Activated T-helper 1 cell treated with anti-CD3 and anti-CD28 coated beads, Interleukin-2, amount 50 U/mL, for 16 hours (primary cell): Measurements from ENCODE around the gene KIF26B.

Source experiments
- DNase-seq, 2 donors: peaks; one replicate each; pipeline ENCODE4 v3.0.0-alpha.2; 2020; ENCODE audit warnings: low read depth in 1 of 2, low spot score in 1 of 2

KIF26B gene

DNA sequence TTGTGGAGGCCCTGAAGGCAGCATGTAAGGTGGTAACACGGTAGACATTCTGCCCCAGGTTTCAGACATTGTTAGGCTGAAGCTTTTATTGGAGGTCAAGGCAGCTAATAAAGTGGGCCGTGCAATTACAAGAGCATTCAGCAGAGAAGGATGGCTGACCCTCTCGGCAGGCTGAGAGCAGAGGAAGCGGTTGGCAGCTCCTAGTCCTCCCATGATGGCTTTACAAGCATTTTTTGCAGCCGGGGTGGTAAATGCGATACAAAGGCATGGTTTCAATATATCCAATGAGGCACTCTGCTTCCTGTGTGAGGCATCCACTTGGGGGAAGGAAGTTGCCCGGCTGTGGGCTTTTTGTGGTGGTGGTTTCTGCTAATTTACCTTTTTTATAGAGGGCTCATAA lies 14.6 kb downstream of the KIF26B start:
- DNase-seq, result no peak

DNA sequence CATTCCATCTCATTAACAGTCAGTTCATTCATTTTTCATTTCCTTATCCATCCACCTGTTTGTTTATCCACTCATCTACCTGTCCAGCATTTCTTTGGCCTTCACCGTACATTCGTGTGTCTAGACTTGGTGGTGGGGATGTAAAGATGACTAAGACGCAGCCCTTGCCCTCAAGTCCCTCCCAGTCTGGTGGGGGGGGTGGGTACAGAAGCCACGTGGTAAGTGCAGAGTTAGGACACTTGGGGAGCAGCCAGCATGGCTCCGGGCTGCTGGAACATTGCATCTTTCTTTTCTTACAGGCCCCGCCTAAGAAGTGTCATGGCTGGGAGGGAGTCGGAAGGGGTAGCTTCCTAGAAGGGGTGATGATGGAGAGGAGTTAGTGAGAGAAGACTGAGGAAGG lies 17.2 kb downstream of the KIF26B start:
- no peak for DNase-seq

DNA sequence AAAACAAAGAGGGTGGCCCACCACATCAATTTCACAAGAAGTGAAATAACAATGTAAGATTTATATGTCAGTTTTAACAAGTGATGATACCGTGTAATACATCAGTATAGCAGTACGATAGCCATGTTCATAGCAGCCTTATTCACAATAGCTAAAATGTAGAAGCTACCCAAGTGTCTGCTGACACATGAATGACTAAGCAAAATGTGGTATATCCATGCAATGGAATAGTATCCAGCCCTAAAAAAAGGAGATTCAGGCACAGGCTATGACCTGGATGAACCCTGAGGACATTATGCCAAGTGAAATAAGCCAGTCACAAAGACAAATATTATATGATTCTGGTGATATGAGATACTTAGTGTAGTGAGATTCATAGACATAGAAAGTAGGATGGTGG lies 18.0 kb downstream of the KIF26B start:
- no peak for DNase-seq

DNA sequence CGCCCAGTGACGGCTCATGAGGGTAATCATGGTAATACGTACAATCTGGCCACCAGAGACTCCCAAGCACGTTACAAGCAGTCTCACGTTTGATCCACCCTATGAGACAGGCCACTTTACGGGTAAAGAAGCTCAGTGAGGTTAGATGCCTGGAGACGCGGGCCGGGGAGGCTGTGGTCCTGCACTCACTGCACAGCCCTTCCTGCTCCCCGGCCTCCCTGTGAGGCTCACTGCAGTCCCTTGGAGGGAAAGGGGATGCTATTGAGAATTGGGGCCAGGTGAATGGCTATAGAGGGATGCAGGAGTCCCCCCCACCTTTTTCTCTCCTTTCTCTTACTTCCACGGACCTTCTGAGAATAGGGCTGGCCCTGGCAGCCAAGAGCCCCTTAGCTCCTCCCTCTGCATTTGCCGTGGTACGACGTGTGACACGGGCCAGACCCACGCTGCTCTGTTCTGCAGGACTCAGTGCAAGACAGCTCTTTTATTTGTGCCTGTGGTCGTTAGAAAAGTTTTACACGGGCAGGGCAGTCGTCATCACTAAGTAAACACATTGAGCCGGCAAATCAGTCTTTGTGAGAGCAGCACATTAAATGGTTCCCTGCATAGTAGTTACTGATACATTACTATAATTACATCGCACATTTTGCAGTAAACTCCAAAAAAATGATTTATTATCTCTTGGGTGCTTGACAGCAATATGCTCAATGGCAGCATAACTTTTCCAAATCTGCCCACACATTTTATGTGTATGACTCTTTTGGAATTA lies 18.8 kb downstream of the KIF26B start:
- DNase-seq, result no peak

DNA sequence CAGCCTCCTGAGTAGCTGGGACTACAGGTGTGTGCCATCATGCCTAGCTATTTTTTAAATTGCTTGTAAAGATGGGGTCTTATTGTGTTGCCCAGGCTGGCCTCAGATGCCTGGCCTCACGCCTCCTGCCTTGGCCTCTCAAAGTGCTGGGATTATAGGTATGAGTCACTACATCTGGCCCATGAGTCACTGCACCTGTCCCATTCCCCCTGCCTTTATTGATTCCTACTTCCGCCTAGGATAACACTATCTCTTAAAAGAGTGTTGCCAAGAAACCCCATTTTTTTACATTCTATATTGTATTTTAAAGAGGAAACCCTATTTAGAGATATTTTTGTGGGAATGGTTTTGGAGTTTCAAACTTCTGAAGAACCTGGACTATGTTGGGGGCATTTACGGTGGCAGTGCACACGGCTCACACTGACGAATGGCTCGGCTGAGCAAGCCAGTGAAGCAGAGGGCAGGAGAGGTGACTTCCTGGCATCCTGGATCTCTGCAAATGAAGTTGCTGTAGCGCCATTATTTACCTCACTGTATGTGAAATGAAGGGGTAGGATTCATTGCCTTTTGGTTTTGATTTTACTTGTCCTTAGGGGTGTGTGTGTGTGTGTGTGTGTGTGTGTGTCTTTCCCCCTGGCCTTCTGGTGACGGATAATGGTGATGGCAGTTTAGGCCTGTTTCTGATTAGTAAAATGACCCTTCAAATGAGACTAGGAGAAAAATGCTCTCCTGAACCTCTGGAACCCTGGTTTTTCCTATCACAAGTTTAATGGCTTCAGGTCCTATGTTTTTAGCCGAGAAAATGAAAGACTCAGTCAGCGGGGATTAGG lies 22.5 kb downstream of the KIF26B start:
- no peak for DNase-seq

DNA sequence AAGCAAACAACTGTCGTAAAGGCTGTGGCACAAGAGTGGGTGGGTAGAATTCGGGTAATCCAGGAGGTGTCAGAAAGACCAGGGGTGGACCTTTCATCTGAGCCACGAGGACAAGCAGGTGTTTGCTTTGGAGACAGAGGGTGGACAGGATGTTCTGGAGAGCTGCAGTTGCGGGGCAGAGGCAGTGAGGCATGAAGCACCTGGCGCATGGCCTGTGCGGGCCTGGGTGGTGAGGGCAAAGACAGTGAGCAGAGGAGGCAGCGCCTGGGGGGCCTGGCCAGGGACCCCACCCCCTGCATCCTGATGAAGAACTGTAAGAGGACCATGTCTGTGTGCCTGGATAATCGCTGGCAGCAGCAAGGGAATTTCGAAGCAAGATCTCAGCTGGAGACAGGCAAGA lies 24.9 kb downstream of the KIF26B start:
- no peak for DNase-seq

DNA sequence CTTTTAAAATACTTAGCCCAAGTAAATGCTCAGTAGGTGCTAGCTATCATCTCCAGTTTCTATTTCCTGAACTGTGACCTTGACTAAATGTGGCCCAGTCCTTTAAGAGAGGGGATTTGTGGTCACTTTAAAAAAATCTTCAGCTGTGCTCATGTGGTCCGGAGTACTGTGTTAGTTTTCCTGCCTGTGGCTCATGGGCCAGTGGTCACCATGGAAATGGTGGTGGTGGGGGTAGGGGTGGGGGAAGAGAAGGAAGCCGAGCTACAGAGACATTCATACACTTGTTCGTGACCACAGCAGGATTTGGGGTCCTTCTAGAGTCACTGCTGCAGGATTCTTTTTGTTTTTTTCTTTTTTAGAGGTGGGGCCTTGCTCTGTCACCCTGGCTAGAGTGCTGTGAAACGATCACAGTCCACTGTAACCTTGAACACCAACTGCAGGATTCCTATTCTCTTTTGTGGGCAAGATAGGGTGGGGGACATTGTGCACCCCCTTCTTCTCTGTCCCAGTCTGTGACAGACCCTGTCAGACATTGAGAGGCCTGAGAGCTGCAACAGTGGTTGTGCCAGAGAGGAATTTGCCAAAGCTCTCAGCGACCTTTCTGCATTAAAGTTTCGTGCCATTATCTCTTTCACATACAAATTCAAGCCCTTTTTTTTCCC lies 25.8 kb downstream of the KIF26B start:
- DNase-seq, result no peak

DNA sequence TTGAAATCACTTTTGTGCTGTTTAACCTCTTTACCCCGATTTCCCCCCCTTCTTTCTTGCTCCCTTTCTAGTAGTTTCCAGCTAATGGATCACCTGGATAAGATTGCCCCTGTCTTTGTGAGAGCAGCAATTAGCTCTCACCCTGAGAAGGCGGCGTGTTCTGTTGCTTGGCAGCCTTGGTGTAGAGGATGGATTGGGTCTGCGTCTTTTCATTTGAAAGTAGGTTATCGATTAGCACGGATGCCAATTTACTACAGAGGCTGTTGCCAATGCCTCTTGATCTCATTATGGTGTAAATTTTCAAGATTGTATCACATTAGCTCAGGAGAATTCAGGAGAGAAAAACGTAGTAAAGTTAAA lies 26.4 kb downstream of the KIF26B start:
- DNase-seq, result no peak

DNA sequence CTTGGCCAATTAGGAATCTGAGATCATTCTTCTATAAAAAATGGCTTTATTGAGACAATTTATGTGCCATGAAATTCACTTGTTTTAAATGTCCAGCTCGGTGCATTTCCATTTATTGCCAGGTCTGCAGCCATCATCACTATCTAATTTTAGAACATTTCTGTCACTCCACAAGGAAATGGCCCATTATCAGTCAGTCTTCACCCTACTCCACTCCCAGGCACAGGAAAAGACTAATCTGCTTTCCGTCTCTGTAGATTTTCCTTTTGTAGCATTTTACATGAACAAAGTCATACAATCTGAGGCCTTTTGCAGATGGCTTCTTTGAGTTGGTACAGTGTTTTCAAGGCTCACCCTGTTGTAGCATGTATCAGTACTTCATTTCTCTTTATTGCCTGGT lies 27.2 kb downstream of the KIF26B start:
- no peak for DNase-seq

DNA sequence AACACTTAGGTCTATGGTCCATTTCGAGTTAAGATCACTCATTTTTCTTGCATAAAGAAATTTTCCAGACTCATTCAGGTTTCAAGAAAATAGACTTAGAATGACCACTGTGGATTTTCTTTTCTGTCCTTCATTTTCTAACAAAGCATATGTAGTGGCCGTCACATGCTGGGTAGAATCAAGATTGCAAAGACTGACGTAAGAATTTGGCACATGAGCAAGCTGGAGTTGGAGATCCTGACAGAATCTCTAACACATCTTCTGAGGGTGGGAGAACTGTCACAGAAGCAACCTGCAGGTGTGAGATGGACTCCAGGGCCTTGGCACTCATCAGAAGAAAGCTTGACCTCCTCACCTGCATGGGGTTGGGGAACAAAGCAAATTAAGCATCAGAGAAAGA lies 28.6 kb downstream of the KIF26B start:
- no peak for DNase-seq

DNA sequence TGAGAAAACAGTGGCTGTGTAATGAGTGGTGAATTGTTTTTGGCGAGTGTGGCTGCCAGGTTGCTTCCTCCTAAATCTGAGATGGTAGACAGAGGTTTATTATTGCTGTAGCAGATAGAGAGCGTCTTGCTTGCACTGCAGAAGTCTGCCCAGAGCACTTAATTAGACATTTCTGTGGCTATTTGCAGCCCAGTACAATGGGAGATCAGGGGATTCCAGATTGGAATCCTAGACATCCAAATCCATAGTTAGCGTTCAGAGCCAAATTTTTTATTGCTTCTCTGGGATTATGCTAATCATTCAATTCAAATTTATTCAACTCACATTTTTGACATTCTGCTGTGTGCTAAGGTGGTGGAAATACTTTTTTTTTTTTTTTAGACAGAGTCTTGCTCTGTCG lies 30.0 kb downstream of the KIF26B start:
- no peak for DNase-seq

DNA sequence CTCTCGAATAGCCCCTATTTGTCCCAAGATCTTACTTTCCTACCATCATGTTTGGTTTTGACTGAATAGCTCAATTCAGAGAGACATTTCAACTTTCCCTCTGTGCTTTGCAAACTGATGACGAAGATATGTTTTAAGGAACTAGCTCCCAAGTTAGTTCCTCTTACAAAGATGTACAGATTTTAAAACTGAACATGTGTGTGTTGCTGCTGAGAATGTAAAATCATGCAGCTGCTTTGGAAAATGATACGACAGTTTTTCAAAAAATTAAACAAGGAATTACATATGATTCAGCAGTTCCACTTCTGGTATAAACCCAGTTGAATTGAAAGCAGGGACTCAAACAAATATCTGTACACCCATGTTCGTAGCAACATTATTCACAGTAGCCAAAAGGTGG lies 33.6 kb downstream of the KIF26B start:
- no peak for DNase-seq

DNA sequence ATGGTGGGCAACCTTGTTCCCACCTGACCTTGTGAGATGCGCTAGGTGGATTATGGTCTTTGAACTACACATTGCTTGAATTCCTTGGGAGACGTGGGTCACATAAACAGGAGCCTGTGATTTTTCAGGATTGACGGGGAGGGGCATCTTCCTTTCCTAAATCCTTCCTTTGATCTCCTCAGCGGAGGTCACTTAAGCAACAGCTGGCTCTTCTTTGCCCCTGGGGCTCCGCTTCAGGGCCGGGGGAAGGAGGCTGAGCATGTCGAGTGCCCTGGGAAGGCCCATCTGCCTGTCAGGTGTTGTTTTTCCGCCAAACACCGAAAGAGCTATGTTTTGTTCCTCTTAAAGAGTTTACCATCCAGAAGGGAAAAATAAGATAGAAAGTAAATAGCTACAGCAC lies 40.6 kb downstream of the KIF26B start:
- DNase-seq, result no peak

DNA sequence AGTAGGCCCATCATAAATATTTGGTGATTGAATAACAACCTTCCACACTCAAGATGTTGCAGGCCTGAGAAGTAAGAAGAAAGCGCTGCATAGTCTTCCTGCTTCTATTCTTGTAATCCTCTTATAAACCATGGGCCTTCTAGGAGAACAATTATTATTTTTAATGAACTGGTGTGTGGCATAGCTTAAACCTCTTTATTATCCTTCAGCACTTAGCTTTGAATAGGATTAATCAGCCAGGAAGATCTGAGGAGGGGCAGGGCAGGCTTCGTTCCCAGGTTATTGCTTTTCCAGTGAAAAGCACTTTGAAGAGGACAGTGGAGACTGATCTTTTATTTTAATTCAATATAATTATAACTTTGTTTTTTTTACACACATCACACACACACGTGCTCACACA lies 42.3 kb downstream of the KIF26B start:
- DNase-seq, result no peak

DNA sequence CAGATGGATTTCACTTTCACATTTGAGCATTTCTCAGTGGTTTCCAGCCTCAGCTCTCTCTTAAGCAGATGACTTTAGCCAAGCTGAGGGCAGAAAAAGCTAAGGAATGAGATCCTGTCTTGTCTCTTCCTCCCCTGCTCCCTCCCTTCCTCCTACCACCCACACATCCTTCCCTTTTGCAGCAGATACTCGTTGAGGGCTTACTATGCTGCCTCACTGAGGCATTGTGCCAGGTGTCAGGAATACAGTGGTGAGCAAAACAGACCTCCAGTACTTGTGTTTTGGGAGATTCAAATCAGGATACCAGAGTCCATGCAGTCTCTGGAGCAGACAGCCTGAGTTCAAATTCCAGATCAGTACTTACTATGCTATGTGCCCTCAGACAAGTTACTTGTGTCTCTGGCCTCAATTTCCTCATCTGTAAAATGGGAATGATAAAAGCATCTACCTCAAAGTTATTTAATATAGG lies 43.2 kb downstream of the KIF26B start:
- no peak for DNase-seq

DNA sequence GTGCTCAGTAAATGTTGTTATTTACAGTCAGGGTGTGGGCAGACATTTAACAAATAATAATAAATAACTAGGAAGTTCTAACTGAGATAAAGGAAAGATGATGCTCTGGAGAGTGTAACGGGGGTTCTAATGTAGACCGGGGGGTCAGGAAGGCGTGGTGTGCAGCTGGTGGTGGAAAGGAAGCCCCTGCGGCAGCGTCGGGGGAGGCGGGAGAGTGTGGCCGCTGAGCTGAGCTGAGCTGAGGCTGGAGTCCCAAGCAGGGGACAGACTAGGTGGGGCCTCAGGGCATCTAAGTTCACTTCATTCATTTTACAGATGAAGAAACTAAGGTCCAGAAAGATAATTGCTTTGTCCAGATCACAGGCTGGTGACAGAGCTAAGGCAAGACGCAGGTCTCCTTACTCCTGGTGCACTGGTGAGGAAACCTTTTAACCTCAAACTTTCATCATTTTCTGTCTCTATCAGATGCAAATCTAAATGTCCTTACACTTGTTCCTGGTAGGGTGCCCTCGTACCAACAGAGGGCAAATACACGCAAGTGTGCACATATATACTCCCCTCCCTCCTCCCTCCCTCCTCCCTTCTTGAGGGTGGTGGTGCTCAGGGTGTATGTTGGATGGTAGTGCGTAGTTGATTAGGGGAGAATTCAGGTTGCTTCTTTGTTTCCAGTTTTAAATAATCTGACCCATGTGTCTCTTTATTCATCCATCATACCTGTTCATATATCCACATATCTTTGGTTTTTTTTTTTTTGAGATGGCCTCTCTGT lies 44.1 kb downstream of the KIF26B start:
- no peak for DNase-seq

DNA sequence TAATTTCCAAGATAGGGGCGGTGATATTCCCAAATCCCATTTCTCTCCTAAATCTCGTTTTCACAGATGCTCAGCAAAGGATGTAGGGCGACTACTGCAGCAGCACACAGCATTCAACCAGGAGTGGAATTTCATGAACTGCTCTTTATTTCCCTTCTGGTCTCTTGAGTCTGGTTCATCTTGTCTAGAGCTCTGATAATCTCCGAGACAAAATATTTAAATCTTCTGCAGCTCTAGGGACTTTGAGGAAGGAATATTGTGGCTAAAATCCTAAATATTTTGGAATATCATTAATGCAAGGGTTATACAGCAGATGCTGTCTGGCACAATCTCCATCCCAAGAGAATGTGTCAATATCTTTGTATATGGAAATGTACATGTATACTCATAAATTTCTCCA lies 45.4 kb downstream of the KIF26B start:
- no peak for DNase-seq

DNA sequence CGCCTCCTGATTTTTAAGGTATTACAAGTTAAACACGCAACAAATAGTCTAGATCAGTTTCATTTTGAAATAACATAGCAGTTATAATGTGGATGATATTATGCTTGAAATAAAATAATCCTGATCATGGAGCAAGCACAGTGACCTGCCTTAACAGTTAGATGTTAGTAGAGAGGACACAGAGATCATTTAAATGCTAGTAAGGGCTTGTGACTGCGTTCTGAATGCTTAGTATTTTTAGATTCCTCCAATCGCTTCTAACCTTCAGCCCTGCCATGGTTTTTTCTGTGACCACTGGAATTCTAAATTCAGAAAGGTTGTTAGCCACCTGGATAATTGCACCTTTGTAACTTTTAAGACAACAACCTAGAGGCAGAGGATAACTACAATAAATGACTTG lies 46.4 kb downstream of the KIF26B start:
- no peak for DNase-seq

DNA sequence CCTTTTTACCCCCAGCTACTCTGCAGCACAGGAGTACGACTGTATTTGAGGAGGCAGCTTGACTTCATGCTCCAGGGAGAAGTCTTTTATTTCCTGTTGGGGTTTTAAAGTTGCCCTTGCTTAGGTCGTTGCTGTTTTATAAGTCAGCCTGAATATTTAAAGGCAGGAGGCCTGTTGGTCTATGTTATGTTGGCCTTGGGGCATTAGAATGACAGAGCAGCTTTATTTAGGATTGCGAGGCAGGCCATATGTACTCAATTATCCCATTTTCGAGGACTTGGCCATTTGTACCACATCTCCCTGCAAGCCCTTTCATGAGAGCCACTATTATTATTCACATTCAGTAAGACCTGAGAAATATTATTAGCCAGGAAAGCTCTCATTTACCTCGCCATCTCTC lies 47.0 kb downstream of the KIF26B start:
- no peak for DNase-seq

DNA sequence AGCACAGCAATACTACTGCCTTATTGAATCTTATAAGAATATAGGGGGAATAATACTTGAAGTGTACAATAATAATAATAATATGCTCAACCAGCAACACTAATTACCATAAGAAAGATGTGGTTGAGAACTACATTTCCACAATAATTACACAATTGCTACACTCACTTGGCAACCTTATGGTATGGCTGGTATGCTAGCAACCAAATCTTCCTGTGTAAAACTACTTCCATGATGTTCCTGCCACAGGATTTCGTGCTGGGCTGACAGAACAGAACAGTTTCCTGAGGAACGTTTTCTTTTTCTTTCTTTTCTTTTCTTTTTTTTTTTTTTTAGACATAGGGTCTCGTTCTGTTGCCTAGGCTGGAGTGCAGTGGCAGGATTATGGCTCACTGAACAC lies 50.6 kb downstream of the KIF26B start:
- DNase-seq, result no peak

DNA sequence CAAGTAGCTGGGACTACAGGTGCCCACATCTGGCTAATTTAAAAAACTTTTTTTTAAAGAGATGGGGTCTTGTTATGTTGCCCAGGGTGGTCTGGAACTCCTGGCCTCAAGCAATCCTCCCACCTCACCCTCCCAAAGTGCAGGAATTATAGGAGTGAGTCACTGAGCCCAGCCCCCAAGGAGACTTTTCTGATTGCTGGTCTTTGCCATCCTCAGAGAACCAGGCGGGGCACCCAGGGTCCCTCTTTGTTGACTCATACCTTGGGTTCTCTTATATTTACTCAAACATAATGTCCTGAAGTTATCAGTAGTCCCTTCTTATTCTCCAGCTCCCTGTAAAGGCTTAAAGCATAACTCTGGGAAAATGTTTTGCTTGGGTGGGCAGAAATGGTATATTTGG lies 51.1 kb downstream of the KIF26B start:
- DNase-seq, result no peak
